Heart left ventricle (tissue), 16 donors: ENCODE data around the gene ATL2. TPM values are rescaled to one million over a fixed set of nuclear protein-coding genes. Genes with fewer than 3 reads are reported as not detected.

ENCODE experiments used
- ATAC-seq, 4 donors: fragments of 200-7000 bp; cut with Tn5 transposase; one replicate each; pipeline ENCODE4 v1.9.1; 2020 to 2022; ENCODE audit warnings: moderate library complexity in 4 of 4, mild to moderate bottlenecking in 3 of 4, moderate number of reproducible peaks in 1 of 4
- DNase-seq, 5 donors: peaks; one replicate each; pipeline ENCODE4 v3.0.0-alpha.2; 2020
- H3K27ac ChIP-seq, 12 donors: fragments of 200-600 bp; sonication (generic) in 4 of 12; one replicate each; pipeline versions ENCODE4 v1.5.0 to v1.8.0; 2016 to 2022; ENCODE audit warnings: mild to moderate bottlenecking in 2 of 12
- H3K27me3 ChIP-seq, 9 donors: fragments of 200-600 bp; sonication (generic) in 2 of 9; one replicate each; pipeline versions ENCODE4 v1.5.1 to v1.8.0; 2016 to 2022; ENCODE audit warnings: mild to moderate bottlenecking in 3 of 9
- H3K36me3 ChIP-seq, 9 donors: fragments of 200-600 bp; sonication (generic) in 2 of 9; one replicate each; pipeline versions ENCODE4 v1.5.0 to v1.8.0; 2018 to 2022; ENCODE audit warnings: mild to moderate bottlenecking in 2 of 9
- H3K4me1 ChIP-seq, 12 donors: fragments of 200-600 bp; sonication (generic) in 4 of 12; one replicate each; pipeline versions ENCODE4 v1.5.0 to v1.8.0; 2016 to 2022; ENCODE audit warnings: mild to moderate bottlenecking in 3 of 12
- H3K4me3 ChIP-seq, 12 donors: fragments of 200-600 bp; sonication (generic) in 4 of 12; one replicate each; pipeline versions ENCODE4 v1.5.0 to v1.8.0; 2017 to 2022; ENCODE audit warnings: mild to moderate bottlenecking in 9 of 12, moderate library complexity in 4 of 12
- H3K9me3 ChIP-seq, 12 donors: fragments of 200-600 bp; sonication (generic) in 4 of 12; one replicate each; pipeline versions ENCODE4 v1.5.0 to v1.8.0; 2016 to 2022; ENCODE audit warnings: mild to moderate bottlenecking in 1 of 12
- POLR2A ChIP-seq, 2 donors: fragments of 450-650 bp; IDR thresholded peaks; one replicate each; pipeline ENCODE4 v1.6.1; 2017; ENCODE audit warnings: antibody characterized with exemption in 2 of 2, mild to moderate bottlenecking in 2 of 2, moderate library complexity in 2 of 2
- WGBS, 4 donors: extraction: QIAGEN DNeasy Blood & Tissue Kit in 2 of 4; methylation state at CpG; one replicate each; pipeline versions ENCODE4 v1.1.5 to v1.1.7; 2013 to 2018; 5-methylcytosine and 5-hydroxymethylcytosine counted together
- intact Hi-C, 10 donors: fragments of 100-400 bp; cut with DNase I; formaldehyde crosslinking; loops; one replicate each; pipeline versions ENCODE4 v1.11.1 to v1.14.2; 2022
- polyA plus RNA-seq, 2 donors: library from polyadenylated mRNA; stranded (reverse); fragments of 200-250 nt; gene quantifications; one replicate each; pipeline ENCODE4 v1.2.3, GENCODE V29; 2013
- total RNA-seq, 9 donors: library from RNA; depleted of rRNA in 2 of 9; stranded (reverse); fragments of >200 nt in 2 of 9; fragmentation: NEBNext Ultra II Directional in 3 of 9; extraction: Animal tissue kit (Norgen Biotek cat#: 25700) in 3 of 9; gene quantifications; one replicate each; pipeline versions ENCODE4 v1.1.0 to v1.2.4, GENCODE V29; 2016 to 2023
- TF ChIP-seq, protein P1 (sequence below), 12 donors: fragments of 200-600 bp; sonication (generic) in 4 of 12; IDR thresholded peaks; one replicate each; pipeline versions ENCODE4 v1.5.0 to v1.8.0; 2018 to 2022; ENCODE audit warnings: antibody characterized with exemption in 12 of 12, mild to moderate bottlenecking in 5 of 12
- donor health status: ischemic (EF 13 %, LVEDD 7.1; RV severe dilation, severe dysfunction).
- donor health status: healthy with polysubstance abuse.
- donor health status: DM: no; HTN: yes; CAD: no.
- donor health status: DM: no; HTN: no; CAD: no.
- donor health status: ischemic (EF 25% LVEDD 6.9; RV normal size, moderate dysfunction).
- donor health status: ischemic (EF 25% LVEDD 5.7; RV mildly dilated, moderate dysfunction).
- donor health status: healthy.
- donor health status: DM: yes; HTN: yes; CAD: no.
- donor health status: ischemic (EF 35%, LVEDD 5.7; RV mildly dilated, moderate dysfunction).
- donor health status: nonischemic (EF 11% LVEDD 7.7; RV severe dilation, severe dysfunction).
- donor health status: DM: yes; HTN: yes; CAD: no.
- donor health status: PGD.
- donor health status: ischemic (EF 29% LVEDD 5.4; RV normal size, mild dysfunction).
- donor health status: nonischemic (EF 23%, LVEDD 6.1; RV moderate dilation, normal function).

Gene ATL2
- total and polyA plus RNA-seq, 11 donors, result 8.7 to 41.9 (median 30.4) TPM

DNA sequence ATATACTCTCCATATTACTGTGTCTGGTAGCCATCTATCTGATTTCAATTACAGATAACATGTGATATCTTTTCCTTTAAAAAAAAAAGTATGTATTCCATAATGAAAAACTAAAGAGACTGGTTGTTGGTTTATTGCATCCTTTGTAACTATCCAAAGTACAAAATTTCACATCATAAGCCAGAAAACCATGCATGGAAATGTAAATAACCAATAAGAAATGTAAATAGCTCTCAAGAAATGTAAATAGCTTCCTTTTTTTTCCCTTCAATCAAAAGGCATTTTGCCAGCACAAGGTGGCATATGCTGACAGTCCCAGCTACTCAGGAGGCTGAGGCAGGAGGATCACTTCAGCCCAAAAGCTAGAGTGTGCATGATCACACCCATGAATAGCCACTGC, 59.3 kb downstream of the ATL2 start:
- H3K36me3 ChIP-seq, result peaks cover 0 to 64% (median 46%) of the 10 kb centered on the region in 9 donors
- H3K27me3 ChIP-seq, result no peaks in the 10 kb centered on the region
- H3K4me3 ChIP-seq, result no peak overlapping the region
- intact Hi-C loops, result loop anchor here (2.0 to 10.0 kb wide), 16 partner anchors 35 to 425 kb away; partner anchors contain the start of gene ATL2 (in 2 of the 10)
- DNase-seq, result no peak
- H3K27ac ChIP-seq, result no peak overlapping the region
- no peaks in the 10 kb centered on the region for H3K9me3 ChIP-seq
- TF ChIP-seq, protein P1, sequence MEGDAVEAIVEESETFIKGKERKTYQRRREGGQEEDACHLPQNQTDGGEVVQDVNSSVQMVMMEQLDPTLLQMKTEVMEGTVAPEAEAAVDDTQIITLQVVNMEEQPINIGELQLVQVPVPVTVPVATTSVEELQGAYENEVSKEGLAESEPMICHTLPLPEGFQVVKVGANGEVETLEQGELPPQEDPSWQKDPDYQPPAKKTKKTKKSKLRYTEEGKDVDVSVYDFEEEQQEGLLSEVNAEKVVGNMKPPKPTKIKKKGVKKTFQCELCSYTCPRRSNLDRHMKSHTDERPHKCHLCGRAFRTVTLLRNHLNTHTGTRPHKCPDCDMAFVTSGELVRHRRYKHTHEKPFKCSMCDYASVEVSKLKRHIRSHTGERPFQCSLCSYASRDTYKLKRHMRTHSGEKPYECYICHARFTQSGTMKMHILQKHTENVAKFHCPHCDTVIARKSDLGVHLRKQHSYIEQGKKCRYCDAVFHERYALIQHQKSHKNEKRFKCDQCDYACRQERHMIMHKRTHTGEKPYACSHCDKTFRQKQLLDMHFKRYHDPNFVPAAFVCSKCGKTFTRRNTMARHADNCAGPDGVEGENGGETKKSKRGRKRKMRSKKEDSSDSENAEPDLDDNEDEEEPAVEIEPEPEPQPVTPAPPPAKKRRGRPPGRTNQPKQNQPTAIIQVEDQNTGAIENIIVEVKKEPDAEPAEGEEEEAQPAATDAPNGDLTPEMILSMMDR (IDR thresholded peaks at IDR 0.05), result no peak
- H3K4me1 ChIP-seq, result peaks cover 0 to 9% (median 0%) of the 10 kb centered on the region in 12 donors
- no peak for ATAC-seq

DNA sequence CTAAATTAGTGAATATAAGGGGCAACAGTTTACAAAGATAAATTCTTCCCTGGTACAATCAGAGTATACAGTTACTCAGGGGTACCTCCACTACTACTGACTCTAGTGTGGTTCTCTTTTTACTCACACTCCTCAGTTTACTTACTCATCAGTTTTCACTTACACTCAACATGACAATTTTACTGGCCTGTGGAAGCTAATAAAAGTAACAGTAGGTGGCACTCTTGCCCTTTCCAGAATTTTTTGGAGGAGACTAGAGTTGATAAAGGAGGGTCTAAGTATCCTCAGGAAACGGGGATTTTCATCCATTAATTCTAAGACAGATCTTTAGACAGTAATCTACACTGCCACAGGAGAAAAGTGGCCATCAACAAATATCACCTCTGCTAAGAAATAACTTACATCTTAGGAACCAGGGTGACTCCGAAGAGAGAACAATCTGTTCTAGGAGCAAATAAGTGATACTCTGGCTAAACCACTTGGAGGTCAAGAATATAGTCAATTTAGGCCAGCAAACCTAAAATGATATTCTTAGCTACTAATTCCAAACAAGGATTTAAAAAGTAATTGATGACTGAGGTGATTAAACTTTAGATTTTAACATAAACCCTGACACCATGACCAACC, 61.3 kb downstream of the ATL2 start:
- Histone ChIP-seq H3K9me3 (no peaks in the 10 kb centered on the region), H3K36me3 (peaks cover 0 to 83% (median 63%) of the 10 kb centered on the region in 9 donors)

DNA sequence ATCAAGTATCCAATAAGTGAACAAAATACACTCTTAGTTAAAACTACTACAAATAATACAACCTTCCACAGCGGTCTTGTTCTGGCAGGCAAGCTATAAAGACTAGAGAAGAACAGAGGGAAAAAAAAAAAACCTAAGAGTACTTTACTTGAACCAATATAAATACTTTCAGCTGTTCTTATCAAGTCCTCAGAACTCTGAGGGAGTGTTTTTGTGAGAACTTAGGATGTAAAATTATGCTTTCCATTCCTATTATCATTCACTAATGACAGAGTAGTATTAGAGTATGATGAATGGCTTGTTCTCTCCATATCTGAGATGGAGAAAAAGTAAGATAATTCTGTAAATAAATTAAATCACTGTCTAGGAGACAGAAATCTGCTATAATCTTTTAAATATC, 68.3 kb downstream of the ATL2 start:
- no peaks in the 10 kb centered on the region for H3K9me3 ChIP-seq
- WGBS, 4 donors, result 90 to 99% (median 95%) methylated on average over 1 of the region's 1 CpG

More for the DNA sequence above, 61.3 kb downstream of the ATL2 start:
- ATAC-seq (peak in 3 of 4 donors; percentile 61 to 73 (median 67)), DNase-seq (no peak)
- intact Hi-C loops, result loop anchor here (1.0 to 10.0 kb wide), 17 partner anchors 36 to 426 kb away; partner anchors contain the start of gene ATL2 (in 2 of the 10)
- H3K27ac ChIP-seq, result peak overlapping the region in 1 of 12 donors; percentile 64
- H3K4me3 ChIP-seq, result no peak overlapping the region
- H3K27me3 ChIP-seq, result no peaks in the 10 kb centered on the region
- WGBS, 4 donors, result 51 to 57% (median 56%) methylated on average over 2 of the region's 2 CpGs
- H3K4me1 ChIP-seq, result peaks cover 0 to 9% (median 0%) of the 10 kb centered on the region in 12 donors
- TF ChIP-seq POLR2A (IDR thresholded peaks at IDR 0.05), result no peak
- TF ChIP-seq, protein P1 (IDR thresholded peaks at IDR 0.05), result peak; percentile 64 to 91 (median 74)

More for the DNA sequence above, 68.3 kb downstream of the ATL2 start:
- Histone ChIP-seq H3K27ac (no peak overlapping the region), H3K4me3 (no peak overlapping the region), H3K36me3 (peaks cover 0 to 92% (median 70%) of the 10 kb centered on the region in 9 donors), H3K27me3 (no peaks in the 10 kb centered on the region), H3K4me1 (no peaks in the 10 kb centered on the region)
- intact Hi-C loops, result no loop called here
- no peak for TF ChIP-seq POLR2A (IDR thresholded peaks at IDR 0.05)
- TF ChIP-seq, protein P1 (IDR thresholded peaks at IDR 0.05), result no peak
- DNase-seq (no peak), ATAC-seq (no peak)
